HEK293 (cell line): Measurements from ENCODE around the gene HOXC5.

Experiments used
- CTCF ChIA-PET: fragments of 350-600 bp; formaldehyde crosslinking; extraction: SDS; loops from one replicate; lab custom pipeline; 2021; ENCODE audit warnings: antibody characterized with exemption; lab: Yijun Ruan, JAX
- POLR2A ChIA-PET: fragments of 300-600 bp; formaldehyde crosslinking; extraction: SDS; loops from one replicate; lab custom pipeline; 2020; ENCODE audit warnings: antibody characterized with exemption, inconsistent platforms; lab: Yijun Ruan, JAX
- H3K27ac ChIP-seq: fragments of 200-500 bp; sonication (Bioruptor generic); 2 replicates; pipeline ENCODE4 v1.5.1; 2014; ENCODE audit warnings: low read depth, low read length, control low read depth, inconsistent platforms; ENCODE audit errors: extremely low read depth
- H3K36me3 ChIP-seq, 2 experiments: fragments of 200-500 bp in 1 of 2; sonication (Bioruptor generic) in 1 of 2; 1 replicate in 1 of 2; 2 replicates in 1 of 2; pipeline ENCODE4 v1.5.1; 2014 to 2017; ENCODE audit warnings: inconsistent platforms in 2 of 2, low read length in 2 of 2; ENCODE audit not compliant: control insufficient read depth in 2 of 2, insufficient read depth in 1 of 2
- H3K4me1 ChIP-seq: fragments of 200-500 bp; sonication (Bioruptor generic); 2 replicates; pipeline ENCODE4 v1.5.1; 2014; ENCODE audit warnings: mild to moderate bottlenecking, low read length, inconsistent platforms; ENCODE audit not compliant: control insufficient read depth, insufficient read depth
- H3K4me3 ChIP-seq: 2 replicates; pipeline ENCODE4 v1.5.1; 2011; ENCODE audit warnings: low read depth, mild to moderate bottlenecking, control low read depth, low read length, moderate library complexity
- H3K9me3 ChIP-seq: fragments of 200-500 bp; sonication (Bioruptor generic); 2 replicates; pipeline ENCODE4 v1.5.1; 2014; ENCODE audit warnings: low read depth, low read length, inconsistent platforms; ENCODE audit not compliant: control insufficient read depth, insufficient read depth
- GLIS1 ChIP-seq: fragments of 450-650 bp; formaldehyde crosslinking; IDR thresholded peaks from 2 replicates; pipeline ENCODE4 v1.5.1; 2016; ENCODE audit warnings: missing biosample characterization, missing genetic modification characterization
- MEIS1 ChIP-seq: sonication (generic); formaldehyde crosslinking; IDR thresholded peaks from 2 replicates; pipeline ENCODE4 v1.8.1; 2022; ENCODE audit warnings: missing genetic modification reagents, mild to moderate bottlenecking, borderline replicate concordance
- MYNN ChIP-seq: fragments of 450-650 bp; formaldehyde crosslinking; IDR thresholded peaks from 2 replicates; pipeline ENCODE4 v1.5.1; 2016; ENCODE audit warnings: missing biosample characterization, missing genetic modification characterization, borderline replicate concordance
- OSR2 ChIP-seq: fragments of 450-650 bp; formaldehyde crosslinking; IDR thresholded peaks from 2 replicates; pipeline ENCODE4 v1.5.1; 2016; ENCODE audit warnings: missing biosample characterization, missing genetic modification characterization
- PRDM4 ChIP-seq: fragments of 450-650 bp; formaldehyde crosslinking; IDR thresholded peaks from 2 replicates; pipeline ENCODE4 v1.5.1; 2017; ENCODE audit warnings: missing biosample characterization, missing genetic modification characterization
- RBAK ChIP-seq: fragments of 450-650 bp; formaldehyde crosslinking; IDR thresholded peaks from 2 replicates; pipeline ENCODE4 v1.5.1; 2016; ENCODE audit warnings: missing biosample characterization, missing genetic modification characterization
- ZBTB1 ChIP-seq: fragments of 450-650 bp; formaldehyde crosslinking; IDR thresholded peaks from 2 replicates; pipeline ENCODE4 v1.5.1; 2016; ENCODE audit warnings: missing biosample characterization, missing genetic modification characterization
- ZBTB44 ChIP-seq: fragments of 450-650 bp; IDR thresholded peaks from 2 replicates; pipeline ENCODE4 v1.5.1; 2018; ENCODE audit warnings: missing biosample characterization, mild to moderate bottlenecking, missing genetic modification characterization
- ZFP3 ChIP-seq: fragments of 450-650 bp; formaldehyde crosslinking; IDR thresholded peaks from 2 replicates; pipeline ENCODE4 v1.5.1; 2016; ENCODE audit warnings: low read depth, missing biosample characterization, missing genetic modification characterization
- ZIC2 ChIP-seq: fragments of 450-650 bp; formaldehyde crosslinking; IDR thresholded peaks from 2 replicates; pipeline ENCODE4 v1.5.1; 2016; ENCODE audit warnings: missing biosample characterization, missing genetic modification characterization
- ZNF155 ChIP-seq: fragments of 450-650 bp; formaldehyde crosslinking; IDR thresholded peaks from 2 replicates; pipeline ENCODE4 v1.5.1; 2016; ENCODE audit warnings: missing biosample characterization, missing genetic modification characterization
- ZNF214 ChIP-seq: fragments of 450-650 bp; formaldehyde crosslinking; IDR thresholded peaks from 2 replicates; pipeline ENCODE4 v1.5.1; 2017; ENCODE audit warnings: missing biosample characterization, mild to moderate bottlenecking, missing genetic modification characterization, borderline replicate concordance
- ZNF239 ChIP-seq: fragments of 450-650 bp; formaldehyde crosslinking; IDR thresholded peaks from 2 replicates; pipeline ENCODE4 v1.5.1; 2016; ENCODE audit warnings: missing biosample characterization, missing genetic modification characterization
- ZNF324 ChIP-seq: fragments of 450-650 bp; formaldehyde crosslinking; IDR thresholded peaks from 2 replicates; pipeline ENCODE4 v1.5.1; 2016; ENCODE audit warnings: missing biosample characterization, missing genetic modification characterization
- ZNF416 ChIP-seq: fragments of 450-650 bp; formaldehyde crosslinking; IDR thresholded peaks from 2 replicates; pipeline ENCODE4 v1.5.1; 2016; ENCODE audit warnings: missing biosample characterization, missing genetic modification characterization
- ZNF501 ChIP-seq: fragments of 450-650 bp; formaldehyde crosslinking; IDR thresholded peaks from 2 replicates; pipeline ENCODE4 v1.5.1; 2016; ENCODE audit warnings: missing biosample characterization, missing genetic modification characterization
- ZNF513 ChIP-seq: fragments of 450-650 bp; IDR thresholded peaks from 2 replicates; pipeline ENCODE4 v1.5.1; 2018; ENCODE audit warnings: missing biosample characterization, missing genetic modification characterization
- ZNF514 ChIP-seq: fragments of 450-650 bp; formaldehyde crosslinking; IDR thresholded peaks from 2 replicates; pipeline ENCODE4 v1.5.1; 2016; ENCODE audit warnings: missing biosample characterization, missing genetic modification characterization
- ZNF544 ChIP-seq: fragments of 450-650 bp; formaldehyde crosslinking; IDR thresholded peaks from 2 replicates; pipeline ENCODE4 v1.5.0; 2017; ENCODE audit warnings: missing biosample characterization, missing genetic modification characterization
- ZNF560 ChIP-seq: fragments of 450-650 bp; formaldehyde crosslinking; IDR thresholded peaks from 2 replicates; pipeline ENCODE4 v1.5.1; 2017; ENCODE audit warnings: missing biosample characterization, missing genetic modification characterization, borderline replicate concordance
- ZNF585B ChIP-seq: fragments of 450-650 bp; formaldehyde crosslinking; IDR thresholded peaks from 2 replicates; pipeline ENCODE4 v1.5.1; 2016; ENCODE audit warnings: missing biosample characterization, missing genetic modification characterization
- ZNF610 ChIP-seq: fragments of 450-650 bp; formaldehyde crosslinking; IDR thresholded peaks from 2 replicates; pipeline ENCODE4 v1.5.1; 2016; ENCODE audit warnings: missing biosample characterization, missing genetic modification characterization, borderline replicate concordance
- ZNF624 ChIP-seq: fragments of 450-650 bp; formaldehyde crosslinking; IDR thresholded peaks from 2 replicates; pipeline ENCODE4 v1.5.1; 2017; ENCODE audit warnings: missing biosample characterization, missing genetic modification characterization
- ZNF645 ChIP-seq: fragments of 450-650 bp; formaldehyde crosslinking; IDR thresholded peaks from 2 replicates; pipeline ENCODE4; 2016; ENCODE audit warnings: missing biosample characterization, missing genetic modification characterization
- ZNF692 ChIP-seq: fragments of 450-650 bp; formaldehyde crosslinking; IDR thresholded peaks from 2 replicates; pipeline ENCODE4 v1.5.1; 2016; ENCODE audit warnings: missing biosample characterization, missing genetic modification characterization
- ZNF704 ChIP-seq: fragments of 450-650 bp; formaldehyde crosslinking; IDR thresholded peaks from 2 replicates; pipeline ENCODE4 v1.5.1; 2016; ENCODE audit warnings: missing biosample characterization, missing genetic modification characterization
- ZSCAN23 ChIP-seq: fragments of 450-650 bp; formaldehyde crosslinking; IDR thresholded peaks from 2 replicates; pipeline ENCODE4 v1.5.1; 2016; ENCODE audit warnings: missing biosample characterization, missing genetic modification characterization
- ZSCAN30 ChIP-seq: fragments of 450-650 bp; IDR thresholded peaks from 2 replicates; pipeline ENCODE4 v1.5.1; 2018; ENCODE audit warnings: missing biosample characterization, mild to moderate bottlenecking, missing genetic modification characterization, moderate library complexity

HOXC5 gene

GRCh38 chr12:54032627-54033100 lies at the start of gene HOXC5:
Gene HOXC5, plus strand, starts transcription at chr12:54033050. Its CDS starts 73 bp downstream, at chr12:54033123.
- H3K4me1 ChIP-seq, result peaks cover 45% of the 10 kb centered on the region
- H3K36me3 ChIP-seq, result peaks cover 4 to 13% of the 10 kb centered on the region in 2 experiments; a peak in 2 of 3 replicates
- H3K4me3 ChIP-seq, result peak within 1 kb of the TSS; percentile 29
- ChIA-PET POLR2A (interaction anchor here (0.7 to 5.0 kb wide), 20 partner anchors 16 to 184 kb away, joined by 3 to 22 read pairs (median 4); partner anchors contain the start of genes HOXC13, HOXC4, HOXC8 and HOXC9), CTCF (interaction anchor here (0.6 to 5.4 kb wide), 45 partner anchors 9 to 683 kb away, joined by 3 to 109 read pairs (median 5); partner anchors contain the start of genes HOXC13, HOXC4, HOXC8 and SMUG1)
- peak within 1 kb of the TSS; percentile 100 for H3K27ac ChIP-seq
- no peaks in the 10 kb centered on the region for H3K9me3 ChIP-seq
- TF ChIP-seq ZBTB1 (tag by site-specific recombination) (no peak), OSR2 (peak; percentile 42; the same call in 1 of the 2 replicates), PRDM4 (peak; percentile 83), MEIS1 (CRISPR knock-in tag) (no peak), ZFP3 (tag by site-specific recombination) (peak; percentile 8; the same call in 1 of the 2 replicates), MYNN (tag by site-specific recombination) (no peak; the same call in 1 of the 2 replicates), ZNF645 (tag by site-specific recombination) (no peak), ZIC2 (tag by site-specific recombination) (no peak), ZNF501 (tag by site-specific recombination) (peak; percentile 57; the same call in 1 of the 2 replicates), ZNF324 (tag by site-specific recombination) (peak; percentile 94; the same call in 1 of the 2 replicates), ZSCAN30 (tag by site-specific recombination) (peak; percentile 45; the same call in 1 of the 2 replicates), ZNF514 (tag by site-specific recombination) (no peak), ZNF214 (no peak), ZNF239 (tag by site-specific recombination) (no peak), ZNF544 (tag by site-specific recombination) (no peak), ZNF704 (tag by site-specific recombination) (no peak), ZNF624 (tag by site-specific recombination) (no peak), ZSCAN23 (tag by site-specific recombination) (peak; percentile 94), GLIS1 (tag by site-specific recombination) (peak; percentile 88), ZNF416 (tag by site-specific recombination) (no peak), RBAK (tag by site-specific recombination) (no peak; the same call in 1 of the 2 replicates), ZNF513 (tag by site-specific recombination) (no peak), ZNF692 (tag by site-specific recombination) (peak; percentile 83), ZBTB44 (tag by site-specific recombination) (peak; percentile 33; the same call in 1 of the 2 replicates), ZNF610 (tag by site-specific recombination) (peak; percentile 80), ZNF585B (tag by site-specific recombination) (no peak), ZNF155 (tag by site-specific recombination) (no peak), ZNF560 (tag by site-specific recombination) (no peak)
